Mononuclear cell (primary cell): Measurements from ENCODE around the gene NEDD4L. TPM values are rescaled to one million over a fixed set of nuclear protein-coding genes. Genes with fewer than 3 reads are reported as not detected.

Source experiments
- H3K27me3 ChIP-seq: 2 replicates; pipeline ENCODE4 v1.6.0; 2011; ENCODE audit warnings: low read length, control low read depth; ENCODE audit not compliant: insufficient read depth
- H3K4me1 ChIP-seq: 2 replicates; pipeline ENCODE4 v1.5.1; 2011; ENCODE audit warnings: mild to moderate bottlenecking, low read length, control low read depth; ENCODE audit not compliant: insufficient read depth
- H3K4me3 ChIP-seq: 2 replicates; pipeline ENCODE4 v1.5.1; 2011; ENCODE audit warnings: mild to moderate bottlenecking, low read length, moderate library complexity
- H3K9me3 ChIP-seq: 2 replicates; pipeline ENCODE4 v1.5.1; 2011; ENCODE audit warnings: low read depth, mild to moderate bottlenecking, control low read depth, low read length
- total RNA-seq: library from RNA; depleted of rRNA; stranded (reverse); fragments of >200 nt; gene quantifications from one replicate; pipeline ENCODE4 v1.2.3, GENCODE V29; 2012

NEDD4L gene
- total RNA-seq, 1 donor: 8.7 TPM

GRCh38 chr18:58172031-58172430 is 128.0 kb downstream of the NEDD4L start:
- H3K27me3 ChIP-seq: no peaks in the 10 kb centered on the region
- H3K4me1 ChIP-seq: no peaks in the 10 kb centered on the region
- H3K4me3 ChIP-seq: no peak overlapping the region
- H3K9me3 ChIP-seq: no peaks in the 10 kb centered on the region

GRCh38 chr18:58174285-58174684 is 130.3 kb downstream of the NEDD4L start:
- Histone ChIP-seq H3K4me1 (no peaks in the 10 kb centered on the region), H3K4me3 (no peak overlapping the region), H3K9me3 (no peaks in the 10 kb centered on the region), H3K27me3 (no peaks in the 10 kb centered on the region)

GRCh38 chr18:58175122-58175785 is 131.2 kb downstream of the NEDD4L start:
- no peaks in the 10 kb centered on the region for H3K4me1 ChIP-seq
- no peak overlapping the region for H3K4me3 ChIP-seq
- no peaks in the 10 kb centered on the region for H3K9me3 ChIP-seq
- no peaks in the 10 kb centered on the region for H3K27me3 ChIP-seq

- no peaks in the 10 kb centered on the region for H3K4me1 ChIP-seq
- no peak overlapping the region for H3K4me3 ChIP-seq
- no peaks in the 10 kb centered on the region for H3K27me3 ChIP-seq
- H3K9me3 ChIP-seq: no peaks in the 10 kb centered on the region
These were observed 131.8 kb downstream of the NEDD4L start for GRCh38 chr18:58175786-58176176.

GRCh38 chr18:58177004-58177717 is 133.1 kb downstream of the NEDD4L start:
- Histone ChIP-seq H3K4me1 (no peaks in the 10 kb centered on the region), H3K9me3 (no peaks in the 10 kb centered on the region), H3K27me3 (no peaks in the 10 kb centered on the region), H3K4me3 (no peak overlapping the region)

GRCh38 chr18:58177896-58178470 is 134.0 kb downstream of the NEDD4L start:
- Histone ChIP-seq H3K4me1 (no peaks in the 10 kb centered on the region), H3K27me3 (no peaks in the 10 kb centered on the region), H3K9me3 (no peaks in the 10 kb centered on the region), H3K4me3 (no peak overlapping the region)

GRCh38 chr18:58178511-58178910 is 134.5 kb downstream of the NEDD4L start:
- no peaks in the 10 kb centered on the region for H3K9me3 ChIP-seq
- H3K4me1 ChIP-seq: no peaks in the 10 kb centered on the region
- no peaks in the 10 kb centered on the region for H3K27me3 ChIP-seq
- H3K4me3 ChIP-seq: no peak overlapping the region

GRCh38 chr18:58180172-58180571 is 136.1 kb downstream of the NEDD4L start:
- H3K9me3 ChIP-seq: no peaks in the 10 kb centered on the region
- H3K4me3 ChIP-seq: no peak overlapping the region
- no peaks in the 10 kb centered on the region for H3K27me3 ChIP-seq
- no peaks in the 10 kb centered on the region for H3K4me1 ChIP-seq

GRCh38 chr18:58180738-58181353 is 136.8 kb downstream of the NEDD4L start:
- no peaks in the 10 kb centered on the region for H3K27me3 ChIP-seq
- H3K4me1 ChIP-seq: no peaks in the 10 kb centered on the region
- H3K4me3 ChIP-seq: no peak overlapping the region
- H3K9me3 ChIP-seq: no peaks in the 10 kb centered on the region

- Histone ChIP-seq H3K4me3 (no peak overlapping the region), H3K27me3 (no peaks in the 10 kb centered on the region), H3K9me3 (no peaks in the 10 kb centered on the region), H3K4me1 (no peaks in the 10 kb centered on the region)
These were observed 138.0 kb downstream of the NEDD4L start for GRCh38 chr18:58181988-58182387.

GRCh38 chr18:58183226-58183625 is 139.2 kb downstream of the NEDD4L start:
- H3K4me1 ChIP-seq: no peaks in the 10 kb centered on the region
- no peaks in the 10 kb centered on the region for H3K9me3 ChIP-seq
- H3K4me3 ChIP-seq: no peak overlapping the region
- H3K27me3 ChIP-seq: no peaks in the 10 kb centered on the region

GRCh38 chr18:58186258-58186948 is 142.4 kb downstream of the NEDD4L start:
- Histone ChIP-seq H3K27me3 (no peaks in the 10 kb centered on the region), H3K4me1 (no peaks in the 10 kb centered on the region), H3K4me3 (no peak overlapping the region), H3K9me3 (no peaks in the 10 kb centered on the region)

GRCh38 chr18:58187674-58188073 is 143.6 kb downstream of the NEDD4L start:
- H3K27me3 ChIP-seq: no peaks in the 10 kb centered on the region
- H3K4me3 ChIP-seq: no peak overlapping the region
- no peaks in the 10 kb centered on the region for H3K9me3 ChIP-seq
- H3K4me1 ChIP-seq: no peaks in the 10 kb centered on the region

GRCh38 chr18:58188996-58189395 is 145.0 kb downstream of the NEDD4L start:
- H3K4me3 ChIP-seq: no peak overlapping the region
- no peaks in the 10 kb centered on the region for H3K27me3 ChIP-seq
- H3K9me3 ChIP-seq: no peaks in the 10 kb centered on the region
- H3K4me1 ChIP-seq: no peaks in the 10 kb centered on the region
